HUES64 (cell line): Measurements from ENCODE around the gene ZNF408.

ENCODE experiments used
- H3K27ac ChIP-seq: 2 replicates; pipeline ENCODE4 v1.7.0; 2013; ENCODE audit warnings: low read depth, low read length, inconsistent platforms
- H3K27me3 ChIP-seq: 2 replicates; pipeline ENCODE4 v1.6.1; 2013; ENCODE audit warnings: mild to moderate bottlenecking, low read length; ENCODE audit not compliant: insufficient read depth
- H3K36me3 ChIP-seq: 2 replicates; pipeline ENCODE4 v1.6.1; 2013; ENCODE audit warnings: mild to moderate bottlenecking, low read length; ENCODE audit not compliant: insufficient read depth
- H3K4me1 ChIP-seq: 2 replicates; pipeline ENCODE4 v1.6.1; 2013; ENCODE audit warnings: mild to moderate bottlenecking, low read length, moderate library complexity; ENCODE audit not compliant: insufficient read depth
- H3K4me3 ChIP-seq: 2 replicates; pipeline ENCODE4 v1.5.1; 2013; ENCODE audit warnings: mild to moderate bottlenecking, low read length, moderate library complexity
- H3K9ac ChIP-seq: 2 replicates; pipeline ENCODE4 v1.6.1; 2013; ENCODE audit warnings: mild to moderate bottlenecking, low read depth, low read length
- H3K9me3 ChIP-seq: 2 replicates; pipeline ENCODE4 v1.6.1; 2013; ENCODE audit warnings: low read depth, low read length; ENCODE audit not compliant: insufficient read depth
- WGBS: fragments of 150-250, 120-280 bp; methylation state at CpG from one replicate; pipeline ENCODE4 v1.1.7; 2013; ENCODE audit warnings: missing lambda C conversion rate; 5-methylcytosine and 5-hydroxymethylcytosine counted together

ZNF408 gene

DNA sequence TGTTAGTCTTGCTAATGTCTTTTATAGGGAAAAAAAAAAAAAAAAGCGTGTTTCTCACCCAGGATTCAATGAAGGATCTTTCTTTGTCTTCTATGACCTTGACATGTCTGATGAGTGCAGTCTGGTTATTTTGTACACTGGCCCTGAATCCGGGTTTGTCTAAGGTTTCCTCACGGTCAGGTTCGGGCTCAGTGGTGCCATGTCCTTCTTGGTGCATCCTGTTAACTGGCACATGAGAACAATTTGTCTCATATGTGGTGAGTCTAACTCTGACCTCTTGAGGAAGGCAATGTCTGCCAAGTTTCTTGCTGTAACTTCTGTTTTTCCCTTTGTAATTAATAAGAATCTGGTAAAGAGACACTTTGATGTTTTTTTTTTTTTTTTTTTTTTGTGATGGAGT, 30.7 kb downstream of the ZNF408 start:
- 96% methylated on average over 4 of the region's 4 CpGs for WGBS
- H3K9me3 ChIP-seq, result no peaks in the 10 kb centered on the region
- H3K27ac ChIP-seq, result no peak overlapping the region
- no peaks in the 10 kb centered on the region for H3K4me1 ChIP-seq
- no peak overlapping the region for H3K9ac ChIP-seq
- H3K36me3 ChIP-seq, result no peaks in the 10 kb centered on the region
- H3K4me3 ChIP-seq, result no peak overlapping the region
- no peaks in the 10 kb centered on the region for H3K27me3 ChIP-seq

DNA sequence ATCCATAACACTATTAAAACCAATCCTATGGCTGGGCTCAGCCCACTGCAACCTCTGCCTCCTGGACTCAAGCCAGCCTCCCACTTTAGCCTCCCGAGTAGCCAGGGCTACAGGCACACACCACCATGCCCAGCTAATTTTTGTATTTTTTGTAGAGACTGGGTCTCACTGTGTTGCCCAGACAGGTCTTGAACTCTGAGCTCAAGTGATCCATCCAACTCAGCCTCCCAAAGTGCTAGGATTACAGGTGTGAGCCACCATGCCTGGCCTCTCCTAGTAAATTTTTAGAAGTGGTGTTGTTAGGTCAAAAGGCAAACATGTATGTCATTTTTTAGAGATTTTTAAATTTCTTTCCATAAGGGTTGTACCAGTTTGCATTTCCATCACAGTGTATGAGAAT, 32.4 kb downstream of the ZNF408 start:
- Histone ChIP-seq H3K27me3 (no peaks in the 10 kb centered on the region), H3K36me3 (no peaks in the 10 kb centered on the region), H3K4me1 (no peaks in the 10 kb centered on the region), H3K9me3 (no peaks in the 10 kb centered on the region), H3K4me3 (no peak overlapping the region), H3K27ac (no peak overlapping the region), H3K9ac (no peak overlapping the region)
- WGBS, result 100% methylated on average over 1 of the region's 1 CpG

DNA sequence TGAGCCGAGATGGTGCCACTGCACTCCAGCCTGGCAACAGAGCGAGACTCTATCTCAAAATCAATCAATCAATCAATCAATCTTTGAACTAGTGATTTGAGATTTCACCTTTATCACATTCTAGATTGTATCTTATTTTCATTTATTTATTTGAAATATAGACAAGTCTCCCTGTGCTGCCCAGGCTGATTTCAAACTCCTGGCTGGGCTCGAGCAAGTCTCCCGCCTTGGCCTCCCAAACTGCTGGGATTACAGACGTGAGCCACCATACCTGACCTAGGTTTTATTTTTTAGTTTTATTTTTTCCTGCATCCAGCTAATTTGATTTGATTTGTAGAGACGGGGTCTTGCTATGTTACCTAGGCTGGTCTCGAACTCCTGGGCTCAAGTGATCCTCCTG, 35.3 kb downstream of the ZNF408 start:
- no peak overlapping the region for H3K9ac ChIP-seq
- H3K9me3 ChIP-seq, result no peaks in the 10 kb centered on the region
- H3K4me1 ChIP-seq, result no peaks in the 10 kb centered on the region
- H3K36me3 ChIP-seq, result peaks cover 4% of the 10 kb centered on the region
- WGBS, result 91% methylated on average over 7 of the region's 7 CpGs
- H3K27ac ChIP-seq, result no peak overlapping the region
- no peak overlapping the region for H3K4me3 ChIP-seq
- H3K27me3 ChIP-seq, result no peaks in the 10 kb centered on the region

DNA sequence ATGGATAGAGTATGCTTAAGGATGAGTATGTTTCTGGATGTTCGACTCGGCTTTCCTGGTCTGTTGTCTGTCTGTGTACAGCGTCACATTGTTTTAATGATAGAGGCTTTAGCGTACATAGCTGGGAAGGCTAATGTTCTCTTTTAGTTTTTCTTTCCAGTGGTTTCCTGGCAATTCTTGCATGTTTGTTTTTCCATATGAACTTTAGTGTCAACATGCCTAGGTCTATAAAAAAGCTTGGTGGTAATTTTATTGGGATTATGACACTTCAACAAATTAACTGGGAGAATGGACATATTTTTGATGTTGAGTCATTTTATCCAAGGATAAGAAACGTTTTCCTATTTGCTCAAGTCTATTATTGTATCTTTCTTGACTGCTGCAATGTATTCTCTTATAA, 35.8 kb downstream of the ZNF408 start:
- peaks cover 7% of the 10 kb centered on the region for H3K36me3 ChIP-seq
- H3K9ac ChIP-seq, result no peak overlapping the region
- no peaks in the 10 kb centered on the region for H3K27me3 ChIP-seq
- no peaks in the 10 kb centered on the region for H3K4me1 ChIP-seq
- no peak overlapping the region for H3K4me3 ChIP-seq
- 96% methylated on average over 5 of the region's 5 CpGs for WGBS
- H3K27ac ChIP-seq, result no peak overlapping the region
- no peaks in the 10 kb centered on the region for H3K9me3 ChIP-seq

DNA sequence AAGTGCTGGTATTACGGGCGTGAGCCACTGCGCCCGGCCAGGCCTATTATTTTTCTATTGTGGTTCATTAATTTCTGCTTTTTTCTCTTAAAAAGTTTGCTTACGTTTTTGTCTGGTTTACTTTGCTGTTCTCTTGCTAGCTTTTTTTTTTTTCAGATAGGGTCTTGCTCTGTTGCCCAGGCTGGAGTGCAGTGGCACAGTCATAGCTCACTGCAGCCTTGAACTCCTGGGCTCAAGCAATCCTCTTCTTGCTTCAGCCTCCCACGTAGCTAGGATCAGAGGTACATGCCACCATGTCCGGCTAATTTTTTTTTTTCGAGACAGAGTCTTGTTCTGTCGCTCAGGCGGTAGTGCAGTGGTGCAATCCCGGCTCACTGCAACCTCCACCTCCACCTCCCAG, 36.9 kb downstream of the ZNF408 start:
- 94% methylated on average over 11 of the region's 11 CpGs for WGBS
- H3K27me3 ChIP-seq, result no peaks in the 10 kb centered on the region

DNA sequence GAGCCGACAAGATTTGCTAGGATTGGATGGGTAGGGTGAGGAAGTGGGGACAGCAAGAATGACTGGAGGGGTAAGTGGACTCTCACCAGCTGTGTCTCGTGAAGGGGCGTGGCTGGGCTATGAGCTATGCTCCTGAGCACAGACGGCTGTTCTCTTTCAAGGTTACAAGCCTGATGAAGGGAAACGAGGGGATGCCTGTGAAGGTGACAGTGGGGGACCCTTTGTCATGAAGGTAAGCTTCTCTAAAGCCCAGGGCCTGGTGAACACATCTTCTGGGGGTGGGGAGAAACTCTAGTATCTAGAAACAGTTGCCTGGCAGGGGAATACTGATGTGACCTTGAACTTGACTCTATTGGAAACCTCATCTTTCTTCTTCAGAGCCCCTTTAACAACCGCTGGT, 38.1 kb downstream of the ZNF408 start:
- Histone ChIP-seq H3K9ac (no peak overlapping the region), H3K36me3 (peaks cover 30% of the 10 kb centered on the region), H3K9me3 (no peaks in the 10 kb centered on the region), H3K27me3 (no peaks in the 10 kb centered on the region), H3K27ac (no peak overlapping the region), H3K4me3 (no peak overlapping the region), H3K4me1 (no peaks in the 10 kb centered on the region)
- 85% methylated on average over 6 of the region's 6 CpGs for WGBS

More for the DNA sequence above, 36.9 kb downstream of the ZNF408 start:
- H3K9ac ChIP-seq, result no peak overlapping the region
- H3K4me3 ChIP-seq, result no peak overlapping the region
- no peaks in the 10 kb centered on the region for H3K4me1 ChIP-seq
- H3K9me3 ChIP-seq, result no peaks in the 10 kb centered on the region
- peaks cover 18% of the 10 kb centered on the region for H3K36me3 ChIP-seq
- no peak overlapping the region for H3K27ac ChIP-seq

DNA sequence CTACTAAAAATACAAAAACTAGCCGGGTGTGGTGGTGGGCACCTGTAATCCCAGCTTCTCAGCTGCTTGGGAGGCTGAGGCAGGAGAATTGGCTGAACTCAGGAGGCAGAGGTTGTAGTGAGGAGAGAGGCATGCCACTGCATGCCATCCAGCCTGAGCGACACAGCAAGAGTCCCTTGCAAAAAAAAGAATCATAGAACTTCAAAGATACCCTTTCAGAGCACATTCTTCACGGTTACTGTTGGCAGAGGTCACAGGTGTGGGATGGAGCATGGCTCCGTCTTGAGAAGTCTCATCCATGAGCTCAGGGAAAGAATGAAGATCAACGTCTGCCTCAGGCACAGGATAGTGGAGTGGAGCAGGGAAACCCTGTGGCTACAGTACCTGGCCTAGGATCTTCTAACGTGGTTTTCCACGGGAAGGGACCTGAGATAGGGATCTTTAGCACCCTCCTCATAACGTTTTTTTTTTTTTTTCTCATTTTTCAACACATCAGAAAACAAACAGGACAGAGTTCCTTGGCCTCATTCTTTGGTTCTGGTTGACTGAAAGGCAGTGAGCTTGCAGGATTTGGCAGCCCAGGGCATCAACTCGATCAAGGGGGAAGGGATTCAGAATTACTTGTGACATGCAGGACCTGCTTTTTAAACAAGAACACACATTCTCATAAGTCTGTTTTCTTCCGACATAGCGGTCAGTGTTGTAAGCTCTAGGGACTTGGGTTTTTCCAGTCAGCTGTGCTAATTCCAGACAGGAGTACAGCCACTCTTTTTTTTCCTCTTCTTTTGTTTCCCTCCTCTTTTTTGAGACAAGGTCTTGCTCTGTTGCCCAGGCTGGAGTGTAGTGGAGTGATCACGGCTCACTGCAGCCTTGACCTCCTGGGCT, 41.0 kb downstream of the ZNF408 start:
- Histone ChIP-seq H3K4me1 (no peaks in the 10 kb centered on the region), H3K9ac (no peak overlapping the region), H3K27me3 (no peaks in the 10 kb centered on the region), H3K27ac (no peak overlapping the region), H3K9me3 (no peaks in the 10 kb centered on the region), H3K4me3 (no peak overlapping the region), H3K36me3 (peaks cover 59% of the 10 kb centered on the region)
- 85% methylated on average over 12 of the region's 12 CpGs for WGBS

DNA sequence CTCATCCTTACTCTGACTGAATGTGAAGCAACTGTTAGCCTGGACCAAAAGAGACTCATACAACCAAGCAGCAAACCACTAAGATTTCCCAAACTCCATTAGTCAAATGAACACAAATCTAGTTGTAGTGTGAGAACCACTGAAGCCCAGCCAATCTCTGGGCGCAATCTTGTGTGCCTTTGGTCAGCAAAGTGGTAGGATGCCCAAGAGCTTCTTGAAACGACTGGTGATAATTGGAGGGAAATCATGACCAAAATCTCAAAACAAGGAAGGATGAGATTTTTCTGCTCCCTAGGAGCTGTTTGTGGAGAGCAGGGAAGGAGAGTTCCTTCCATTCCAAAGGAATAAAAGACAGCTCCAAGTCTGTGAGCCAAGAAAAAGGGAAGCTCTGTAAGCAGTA, 42.2 kb downstream of the ZNF408 start:
- Histone ChIP-seq H3K36me3 (peaks cover 71% of the 10 kb centered on the region), H3K27ac (no peak overlapping the region), H3K4me1 (no peaks in the 10 kb centered on the region), H3K9me3 (no peaks in the 10 kb centered on the region), H3K27me3 (no peaks in the 10 kb centered on the region), H3K9ac (no peak overlapping the region), H3K4me3 (no peak overlapping the region)
- 97% methylated on average over 2 of the region's 2 CpGs for WGBS

DNA sequence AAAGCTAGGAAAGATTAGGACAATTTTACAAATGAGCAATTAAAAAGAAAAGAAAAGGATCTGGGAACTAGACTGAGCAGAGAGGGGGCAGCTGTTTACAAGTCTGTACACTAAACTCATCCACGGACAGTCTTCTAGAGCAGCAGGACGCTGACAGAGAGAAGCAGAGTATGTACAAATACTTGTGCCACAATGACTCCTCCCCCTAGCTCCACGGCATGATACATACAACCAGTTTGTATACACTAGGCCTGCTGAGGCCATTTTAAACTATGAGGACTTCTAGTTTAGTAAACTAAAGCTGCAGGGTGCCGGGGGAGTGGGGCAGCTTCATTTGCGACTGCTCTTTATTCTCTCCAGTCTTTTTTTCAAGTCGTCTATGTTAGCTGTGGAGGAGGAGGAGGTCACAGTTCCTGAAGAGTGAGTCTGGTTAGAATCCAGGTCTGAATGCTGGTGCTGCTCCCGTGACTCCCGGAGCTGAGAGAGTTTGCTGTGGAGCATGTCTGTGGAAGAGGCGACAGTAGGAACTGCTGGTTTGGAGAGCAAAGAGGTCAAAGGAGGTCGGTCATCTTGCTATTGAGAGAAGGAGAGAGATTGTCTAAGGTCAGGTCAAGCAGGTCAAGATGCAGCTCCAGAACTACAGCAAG, 43.0 kb downstream of the ZNF408 start:
- Histone ChIP-seq H3K36me3 (peaks cover 78% of the 10 kb centered on the region), H3K27ac (no peak overlapping the region), H3K9ac (no peak overlapping the region), H3K4me1 (no peaks in the 10 kb centered on the region), H3K27me3 (no peaks in the 10 kb centered on the region), H3K4me3 (no peak overlapping the region), H3K9me3 (no peaks in the 10 kb centered on the region)
- 85% methylated on average over 10 of the region's 10 CpGs for WGBS

DNA sequence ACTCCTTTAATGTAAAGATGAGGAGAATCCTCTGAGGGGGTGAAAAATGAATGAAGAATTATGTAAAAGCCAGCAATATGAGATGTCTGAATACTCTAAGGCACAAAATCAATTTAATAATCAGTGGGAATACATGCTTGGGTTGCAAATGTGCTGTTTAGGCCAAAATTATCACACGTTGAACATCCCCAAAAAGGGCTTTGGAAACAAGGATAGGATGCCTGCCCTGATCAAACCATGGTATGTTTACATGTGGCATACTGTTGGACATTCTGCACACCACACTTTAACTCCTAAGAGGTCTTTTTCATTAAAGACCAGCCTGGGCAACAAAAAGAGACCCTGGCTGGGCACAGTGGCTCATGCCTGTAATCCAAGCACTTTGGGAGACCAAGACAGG, 44.5 kb downstream of the ZNF408 start:
- Histone ChIP-seq H3K27ac (no peak overlapping the region), H3K27me3 (no peaks in the 10 kb centered on the region), H3K9me3 (no peaks in the 10 kb centered on the region), H3K4me1 (no peaks in the 10 kb centered on the region), H3K9ac (no peak overlapping the region), H3K36me3 (peaks cover 92% of the 10 kb centered on the region), H3K4me3 (no peak overlapping the region)
- WGBS, result 93% methylated on average over 1 of the region's 1 CpG

DNA sequence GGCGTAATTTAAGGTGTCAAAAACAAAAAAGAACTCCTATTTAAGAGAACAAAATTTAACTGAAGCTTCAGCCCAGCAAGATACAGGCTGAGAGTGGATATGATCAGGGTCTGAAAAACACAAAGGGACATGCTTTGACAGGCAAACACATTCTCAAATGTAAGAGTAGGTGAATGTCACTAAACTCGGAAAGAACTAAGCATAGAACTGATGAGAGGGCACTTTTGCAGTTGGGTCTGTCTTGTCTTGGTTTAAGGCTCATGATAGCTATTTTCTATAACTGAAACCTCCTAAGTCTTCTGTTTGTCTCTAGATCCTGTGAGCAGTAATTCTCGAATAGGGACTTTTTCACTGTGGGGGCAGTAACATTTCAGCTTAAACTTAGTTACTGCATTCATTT, 45.2 kb downstream of the ZNF408 start:
- no peaks in the 10 kb centered on the region for H3K9me3 ChIP-seq
- H3K9ac ChIP-seq, result no peak overlapping the region
- WGBS, result 95% methylated on average over 3 of the region's 3 CpGs
- H3K4me3 ChIP-seq, result no peak overlapping the region
- peaks cover 97% of the 10 kb centered on the region for H3K36me3 ChIP-seq
- no peaks in the 10 kb centered on the region for H3K27me3 ChIP-seq
- no peaks in the 10 kb centered on the region for H3K4me1 ChIP-seq
- no peak overlapping the region for H3K27ac ChIP-seq
